Stomach (tissue), 4 donors: ENCODE data around the gene TNK1.
"Not testable (repeated sequence)": the region's sequence is repeated elsewhere in the genome, so short reads cannot be mapped to it uniquely, and the experiment has no call there.

Experiments used
- POLR2A ChIP-seq, 4 donors: fragments of 450-650 bp; IDR thresholded peaks; one replicate each; pipeline ENCODE4 v1.6.1; 2016; ENCODE audit warnings: antibody characterized with exemption in 4 of 4, control low read depth in 2 of 4, mild to moderate bottlenecking in 1 of 4, moderate library complexity in 1 of 4
- POLR2AphosphoS5 ChIP-seq, 3 donors: sonication (generic); formaldehyde crosslinking; IDR thresholded peaks; one replicate each; pipeline ENCODE4 v1.6.1; 2016; ENCODE audit warnings: antibody characterized with exemption in 3 of 3
- TF ChIP-seq, protein P1 (sequence below), 7 experiments: fragments of 450-650 bp in 4 of 7; fragments of 200-600 bp in 3 of 7; sonication (generic) in 3 of 7; IDR thresholded peaks; one replicate each; pipeline ENCODE4 v1.5.1; 2016 to 2019; ENCODE audit warnings: antibody characterized with exemption in 7 of 7, control low read depth in 2 of 7, mild to moderate bottlenecking in 1 of 7

- TF ChIP-seq, protein P1, sequence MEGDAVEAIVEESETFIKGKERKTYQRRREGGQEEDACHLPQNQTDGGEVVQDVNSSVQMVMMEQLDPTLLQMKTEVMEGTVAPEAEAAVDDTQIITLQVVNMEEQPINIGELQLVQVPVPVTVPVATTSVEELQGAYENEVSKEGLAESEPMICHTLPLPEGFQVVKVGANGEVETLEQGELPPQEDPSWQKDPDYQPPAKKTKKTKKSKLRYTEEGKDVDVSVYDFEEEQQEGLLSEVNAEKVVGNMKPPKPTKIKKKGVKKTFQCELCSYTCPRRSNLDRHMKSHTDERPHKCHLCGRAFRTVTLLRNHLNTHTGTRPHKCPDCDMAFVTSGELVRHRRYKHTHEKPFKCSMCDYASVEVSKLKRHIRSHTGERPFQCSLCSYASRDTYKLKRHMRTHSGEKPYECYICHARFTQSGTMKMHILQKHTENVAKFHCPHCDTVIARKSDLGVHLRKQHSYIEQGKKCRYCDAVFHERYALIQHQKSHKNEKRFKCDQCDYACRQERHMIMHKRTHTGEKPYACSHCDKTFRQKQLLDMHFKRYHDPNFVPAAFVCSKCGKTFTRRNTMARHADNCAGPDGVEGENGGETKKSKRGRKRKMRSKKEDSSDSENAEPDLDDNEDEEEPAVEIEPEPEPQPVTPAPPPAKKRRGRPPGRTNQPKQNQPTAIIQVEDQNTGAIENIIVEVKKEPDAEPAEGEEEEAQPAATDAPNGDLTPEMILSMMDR (IDR thresholded peaks at IDR 0.05) = not testable (repeated sequence)
- not testable (repeated sequence) for TF ChIP-seq POLR2A, POLR2AphosphoS5 (IDR thresholded peaks at IDR 0.05)
Observed at GRCh38 chr17:7368599-7368994, 12.3 kb upstream of the TNK1 start.
